Urinary bladder (tissue), 4 donors: ENCODE results near the gene C3orf20. TPM values are rescaled to one million over a fixed set of nuclear protein-coding genes. Genes with fewer than 3 reads are reported as not detected.

Source experiments
- DNase-seq: peaks from one replicate; pipeline ENCODE4 v3.0.0-alpha.2; 2015; ENCODE audit errors: extremely low spot score
- H3K27ac ChIP-seq: one replicate; pipeline ENCODE4 v1.5.1; 2013; ENCODE audit warnings: low read depth, mild to moderate bottlenecking, moderate library complexity
- H3K36me3 ChIP-seq: one replicate; pipeline ENCODE4 v1.6.1; 2013; ENCODE audit warnings: mild to moderate bottlenecking, moderate library complexity; ENCODE audit not compliant: insufficient read depth
- H3K4me1 ChIP-seq: one replicate; pipeline ENCODE4 v1.6.1; 2013; ENCODE audit warnings: mild to moderate bottlenecking, moderate library complexity; ENCODE audit not compliant: insufficient read depth
- H3K4me3 ChIP-seq: one replicate; pipeline ENCODE4 v1.5.1; 2013; ENCODE audit warnings: low read depth, low read length
- WGBS: extraction: QIAGEN DNeasy Blood & Tissue Kit; methylation state at CpG from one replicate; pipeline ENCODE4 v1.1.7; 2013; 5-methylcytosine and 5-hydroxymethylcytosine counted together
- polyA plus RNA-seq: library from polyadenylated mRNA; stranded (reverse); fragments of 200-250 nt; gene quantifications from one replicate; pipeline ENCODE4 v1.2.3, GENCODE V29; 2013
- total RNA-seq: library from RNA; depleted of rRNA; stranded (reverse); fragments of >200 nt; gene quantifications from one replicate; pipeline ENCODE4 v1.2.3, GENCODE V29; 2014
- donor health status: healthy with polysubstance abuse.
- donor health status: healthy.

The C3orf20 gene
- total and polyA plus RNA-seq, 2 donors = 0.26 TPM; not detected in 1

DNA sequence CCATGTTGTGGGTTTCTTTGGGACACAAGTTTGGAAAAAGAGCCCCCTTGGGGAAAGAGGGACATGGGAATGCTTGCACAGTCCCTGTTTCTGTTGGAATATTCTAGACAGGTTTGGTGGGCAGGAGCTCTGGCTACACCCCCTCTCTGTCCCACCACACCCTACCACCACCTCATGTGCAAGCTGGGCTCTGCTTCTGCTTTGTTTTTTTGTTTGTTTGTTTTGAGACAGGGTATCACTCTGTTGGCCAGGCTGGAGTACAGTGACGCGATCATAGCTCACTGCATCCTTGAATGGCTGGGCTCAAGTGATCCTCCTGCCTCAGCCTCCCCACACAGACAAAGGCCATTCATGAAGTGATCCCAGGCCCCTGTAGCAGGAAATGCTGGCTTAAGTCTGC lies 86.9 kb downstream of the C3orf20 start:
- 97% methylated on average over 2 of the region's 2 CpGs for WGBS
- Histone ChIP-seq H3K4me1 (no peaks in the 10 kb centered on the region), H3K27ac (no peak overlapping the region), H3K4me3 (no peak overlapping the region), H3K36me3 (no peaks in the 10 kb centered on the region)
- no peak for DNase-seq

GRCh38 chr3:14762701-14763100 lies 87.8 kb downstream of the C3orf20 start:
- Histone ChIP-seq H3K36me3 (no peaks in the 10 kb centered on the region), H3K4me1 (no peaks in the 10 kb centered on the region), H3K4me3 (no peak overlapping the region), H3K27ac (no peak overlapping the region)
- 94% methylated on average over 3 of the region's 3 CpGs for whole genome bisulfite sequencing
- no peak for DNase-seq

- no peak overlapping the region for H3K27ac ChIP-seq
- WGBS = 86% methylated on average over 8 of the region's 8 CpGs
- no peak for DNase-seq
Measured at GRCh38 chr3:14764331-14765059, 89.6 kb downstream of the C3orf20 start.

DNA sequence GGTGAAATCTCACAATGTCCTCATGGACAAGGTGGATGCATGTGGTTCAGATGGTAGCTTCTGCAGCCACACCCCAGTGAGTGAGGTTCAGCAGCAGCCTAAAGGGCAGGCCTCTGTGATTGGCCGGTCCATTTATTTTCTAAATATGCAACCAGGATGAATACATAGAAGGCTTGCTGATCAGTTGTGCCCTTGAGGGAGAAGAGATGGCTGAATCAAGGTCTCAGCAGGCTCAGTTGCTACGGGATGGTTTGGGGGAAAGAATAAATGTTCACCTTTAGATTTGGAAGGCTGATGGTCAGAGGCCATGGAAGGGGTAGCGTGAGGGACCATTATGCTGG lies 90.1 kb downstream of the C3orf20 start:
- DNase-seq = no peak

More at GRCh38 chr3:14764331-14765059, 89.6 kb downstream of the C3orf20 start:
- Histone ChIP-seq H3K4me3 (no peak overlapping the region), H3K36me3 (no peaks in the 10 kb centered on the region), H3K4me1 (no peaks in the 10 kb centered on the region)

GRCh38 chr3:14765576-14766427 lies 90.9 kb downstream of the C3orf20 start:
- no peak for DNase-seq
- no peak overlapping the region for H3K4me3 ChIP-seq
- 94% methylated on average over 9 of the region's 9 CpGs for WGBS
- H3K27ac ChIP-seq = no peak overlapping the region
- no peaks in the 10 kb centered on the region for H3K4me1 ChIP-seq
- no peaks in the 10 kb centered on the region for H3K36me3 ChIP-seq

More for the DNA sequence above, 90.1 kb downstream of the C3orf20 start:
- Histone ChIP-seq H3K27ac (no peak overlapping the region), H3K4me1 (no peaks in the 10 kb centered on the region), H3K36me3 (no peaks in the 10 kb centered on the region), H3K4me3 (no peak overlapping the region)
- WGBS = 92% methylated on average over 3 of the region's 3 CpGs

DNA sequence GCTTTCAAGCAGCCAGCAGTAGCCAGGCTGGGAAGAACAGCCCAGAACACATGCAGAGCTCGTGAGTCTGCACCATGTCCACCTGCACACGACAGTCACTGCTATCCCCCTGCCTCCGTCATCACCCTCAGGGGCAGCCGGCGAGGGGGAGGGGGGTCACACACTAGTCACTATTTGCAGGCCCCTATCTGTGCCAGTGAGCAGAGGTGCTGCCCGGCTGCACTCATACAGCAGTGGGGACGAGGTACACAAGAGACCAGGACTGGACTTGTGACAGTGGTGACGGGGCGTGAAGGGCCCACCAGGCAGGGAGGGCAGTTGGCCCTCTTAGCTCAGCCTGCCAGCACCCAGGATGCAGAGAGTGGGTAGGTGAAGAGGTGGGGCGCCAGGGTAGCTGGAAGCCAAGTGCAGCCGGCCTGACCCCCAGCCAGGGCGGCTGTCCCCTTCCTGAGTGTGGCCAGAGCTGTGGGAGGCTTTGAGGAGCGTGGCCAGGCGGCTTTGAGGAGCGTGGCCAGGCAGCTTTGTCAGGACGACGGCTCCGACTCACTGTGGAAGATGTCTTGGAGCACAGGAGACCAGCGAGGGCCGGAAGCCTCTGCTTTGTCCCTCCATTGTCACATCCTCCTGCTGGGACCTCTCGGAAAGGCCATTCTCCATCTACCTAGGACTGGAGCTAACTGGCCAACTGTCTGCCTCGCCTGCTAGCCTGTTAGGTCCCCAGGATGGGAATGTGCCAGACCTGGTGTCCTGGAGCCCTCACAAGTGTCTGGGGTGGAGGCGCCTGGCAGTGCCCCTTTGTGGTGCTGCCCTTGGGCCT lies 91.7 kb downstream of the C3orf20 start:
- no peak overlapping the region for H3K27ac ChIP-seq
- no peak overlapping the region for H3K4me3 ChIP-seq
- H3K4me1 ChIP-seq = no peaks in the 10 kb centered on the region
- H3K36me3 ChIP-seq = no peaks in the 10 kb centered on the region
- WGBS = 92% methylated on average over 23 of the region's 23 CpGs
- no peak for DNase-seq

GRCh38 chr3:14767245-14768051 lies 92.5 kb downstream of the C3orf20 start:
- WGBS = 87% methylated on average over 9 of the region's 9 CpGs
- Histone ChIP-seq H3K4me1 (no peaks in the 10 kb centered on the region), H3K4me3 (no peak overlapping the region), H3K36me3 (no peaks in the 10 kb centered on the region), H3K27ac (no peak overlapping the region)
- DNase-seq = no peak

DNA sequence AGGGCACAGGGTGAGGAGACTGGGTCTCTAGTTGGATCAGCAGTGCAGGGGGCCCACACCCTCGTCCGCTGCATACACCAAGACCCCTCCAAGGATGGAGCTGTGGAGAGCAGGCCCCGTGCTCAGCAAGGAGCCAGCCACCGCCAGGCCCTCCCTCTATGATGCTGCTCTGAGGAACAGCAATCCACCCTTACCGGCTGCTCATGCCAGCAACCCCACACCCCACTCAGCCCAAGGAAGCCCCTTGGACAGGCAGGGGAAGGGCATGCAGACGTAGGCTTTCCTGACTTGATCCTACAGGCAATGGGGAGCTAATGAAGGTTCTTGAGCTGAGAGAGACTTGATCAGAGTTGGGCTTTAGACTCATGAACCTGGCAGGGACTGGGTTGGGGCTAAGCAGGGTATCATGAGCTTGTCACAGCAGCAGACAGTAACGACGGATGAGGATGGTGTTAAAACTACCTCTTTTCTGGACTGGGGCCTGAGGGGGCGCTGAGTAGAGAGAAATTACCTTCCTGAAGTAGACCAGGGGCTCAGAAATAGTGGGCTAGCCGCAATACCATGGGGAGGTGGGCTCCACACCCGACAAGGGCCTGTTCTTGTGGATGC lies 93.3 kb downstream of the C3orf20 start:
- Histone ChIP-seq H3K27ac (no peak overlapping the region), H3K4me1 (no peaks in the 10 kb centered on the region), H3K4me3 (no peak overlapping the region), H3K36me3 (no peaks in the 10 kb centered on the region)
- WGBS = 95% methylated on average over 11 of the region's 11 CpGs
- DNase-seq = no peak

- DNase-seq = no peak
- no peaks in the 10 kb centered on the region for H3K4me1 ChIP-seq
- no peaks in the 10 kb centered on the region for H3K36me3 ChIP-seq
- no peak overlapping the region for H3K27ac ChIP-seq
- H3K4me3 ChIP-seq = no peak overlapping the region
- WGBS = 85% methylated on average over 6 of the region's 6 CpGs
Measured at GRCh38 chr3:14768881-14769280, 93.9 kb downstream of the C3orf20 start.

DNA sequence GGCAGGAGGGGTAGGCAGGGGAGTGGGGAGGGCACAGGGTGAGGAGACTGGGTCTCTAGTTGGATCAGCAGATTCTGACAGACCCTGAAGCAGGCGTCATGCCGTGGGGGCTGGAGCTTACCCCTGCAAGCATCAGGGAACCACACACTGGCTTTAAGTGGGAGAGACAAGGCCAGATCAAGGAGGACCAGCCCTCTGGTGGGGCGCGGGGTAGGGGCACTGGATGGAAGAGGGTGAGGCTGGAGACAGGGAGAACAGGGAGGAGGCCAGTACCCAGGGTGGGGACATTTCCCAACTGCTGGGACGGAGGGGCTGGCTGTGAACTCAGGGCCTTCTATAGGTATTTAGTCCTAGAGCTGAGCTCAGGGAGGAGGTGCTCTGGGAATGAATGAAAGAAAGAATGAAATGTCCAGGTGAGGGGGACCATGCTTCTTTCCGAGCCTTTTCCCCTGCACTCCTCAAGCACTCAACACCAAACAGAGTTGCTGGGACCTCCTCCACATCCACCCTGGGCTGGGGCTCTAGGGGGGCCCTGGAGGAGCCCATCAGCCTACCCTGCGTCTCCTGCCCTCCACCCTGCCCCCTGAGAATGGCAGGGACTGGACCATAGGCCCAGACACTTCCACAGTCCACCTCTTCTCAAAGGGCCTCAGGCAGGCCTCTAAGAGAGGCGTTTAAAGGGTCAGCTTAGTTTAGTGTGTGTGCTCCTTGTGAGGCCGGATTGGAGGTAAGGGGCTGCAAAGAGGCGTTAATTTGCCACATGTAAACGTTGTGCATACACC lies 94.8 kb downstream of the C3orf20 start:
- H3K27ac ChIP-seq = no peak overlapping the region
- WGBS = 93% methylated on average over 11 of the region's 11 CpGs
- H3K4me1 ChIP-seq = no peaks in the 10 kb centered on the region
- H3K36me3 ChIP-seq = no peaks in the 10 kb centered on the region
- H3K4me3 ChIP-seq = no peak overlapping the region
- DNase-seq = no peak

- H3K4me1 ChIP-seq = no peaks in the 10 kb centered on the region
- 95% methylated on average over 7 of the region's 7 CpGs for WGBS
- H3K4me3 ChIP-seq = no peak overlapping the region
- no peak for DNase-seq
- no peak overlapping the region for H3K27ac ChIP-seq
- H3K36me3 ChIP-seq = no peaks in the 10 kb centered on the region
Measured at GRCh38 chr3:14770591-14770990, 95.7 kb downstream of the C3orf20 start.
